Fibroblast of lung (primary cell): ENCODE data around the gene RRP12. TPM values are rescaled to one million over a fixed set of nuclear protein-coding genes. Genes with fewer than 3 reads are reported as not detected.
A peak's percentile ranks its signal among the peaks of the same experiment; 100 is the strongest.
"Not testable (repeated sequence)": the region's sequence is repeated elsewhere in the genome, so short reads cannot be mapped to it uniquely, and the experiment has no call there.

ENCODE experiments used
- DNase-seq, 2 donors: peaks; one replicate each; pipeline versions ENCODE4 v3.0.0 to v3.0.0-alpha.2; 2010; ENCODE audit warnings: low read depth in 2 of 2
- H2AFZ ChIP-seq: 2 replicates; pipeline ENCODE4 v1.5.1; 2012; ENCODE audit warnings: low read length, control low read depth, inconsistent platforms
- H3K27ac ChIP-seq: 2 replicates; pipeline ENCODE4 v1.5.1; 2011; ENCODE audit warnings: low read length, control low read depth; ENCODE audit not compliant: insufficient read depth
- H3K27me3 ChIP-seq: 2 replicates; pipeline ENCODE4 v1.5.1; 2011; ENCODE audit warnings: mild to moderate bottlenecking, low read length; ENCODE audit not compliant: control insufficient read depth, insufficient read depth
- H3K36me3 ChIP-seq: 2 replicates; pipeline ENCODE4 v1.5.1; 2011; ENCODE audit warnings: low read length; ENCODE audit not compliant: control insufficient read depth, insufficient read depth
- H3K4me1 ChIP-seq: 2 replicates; pipeline ENCODE4 v1.5.1; 2011; ENCODE audit warnings: low read length; ENCODE audit not compliant: control insufficient read depth, insufficient read depth; ENCODE audit errors: extremely low read depth
- H3K4me2 ChIP-seq: 2 replicates; pipeline ENCODE4 v1.5.1; 2011; ENCODE audit warnings: low read length, control low read depth; ENCODE audit not compliant: insufficient read depth; ENCODE audit errors: extremely low read depth
- H3K4me3 ChIP-seq, 4 experiments: fragments of 200-600 bp in 1 of 4; sonication (generic) in 1 of 4; replicated peaks in 1 of 4; 2 replicates each; pipeline ENCODE4 v1.5.1; 2011 to 2016; ENCODE audit warnings: low read length in 4 of 4, low read depth in 3 of 4, mild to moderate bottlenecking in 3 of 4, control low read depth in 2 of 4, inconsistent platforms in 1 of 4, mixed read lengths in 1 of 4; ENCODE audit not compliant: insufficient read depth in 1 of 4; ENCODE audit errors: control extremely low read depth in 1 of 4
- H3K79me2 ChIP-seq: 2 replicates; pipeline ENCODE4 v1.5.1; 2012; ENCODE audit warnings: mild to moderate bottlenecking, low read length, inconsistent platforms; ENCODE audit not compliant: control insufficient read depth, insufficient read depth
- H3K9ac ChIP-seq: 2 replicates; pipeline ENCODE4 v1.5.1; 2011; ENCODE audit warnings: mild to moderate bottlenecking, low read length, control low read depth; ENCODE audit not compliant: insufficient read depth
- H3K9me3 ChIP-seq: 2 replicates; pipeline ENCODE4 v1.5.1; 2012; ENCODE audit warnings: low read depth, low read length; ENCODE audit not compliant: control insufficient read depth, insufficient read depth
- H4K20me1 ChIP-seq: 2 replicates; pipeline ENCODE4 v1.5.1; 2011; ENCODE audit warnings: low read length; ENCODE audit not compliant: control insufficient read depth, insufficient read depth; ENCODE audit errors: extremely low read depth
- EZH2 ChIP-seq: IDR thresholded peaks from 2 replicates; pipeline ENCODE4 v1.5.1; 2012; ENCODE audit warnings: low read length, control low read depth, mild to moderate bottlenecking; ENCODE audit errors: missing control alignments
- polyA plus RNA-seq, 2 donors: library from polyadenylated mRNA; depleted of rRNA in 1 of 2; stranded (reverse) in 1 of 2; unstranded in 1 of 2; fragments of >200 nt; gene quantifications; 2 replicates each; pipeline ENCODE4 v1.2.1, GENCODE V29; 2011 to 2012; ENCODE audit warnings: missing spikeins in 1 of 2
- total RNA-seq: library from RNA; depleted of rRNA; stranded (reverse); fragments of >200 nt; gene quantifications from 2 replicates; pipeline ENCODE4 v1.2.1, GENCODE V29; 2014
- TF ChIP-seq, protein P1 (sequence below), 2 donors: IDR thresholded peaks in 1 of 2; conservative IDR thresholded peaks in 1 of 2; 1 replicate in 1 of 2; 2 replicates in 1 of 2; pipeline ENCODE4 v1.5.1; 2011 to 2012; ENCODE audit warnings: low read length in 2 of 2, control low read depth in 1 of 2, inconsistent platforms in 1 of 2, low read depth in 1 of 2, mild to moderate bottlenecking in 1 of 2

Gene RRP12
- total and polyA plus RNA-seq, 2 donors (not counting 1 experiment from before 2014, with no cell fraction given): 6.1 to 10.7 TPM

GRCh38 chr10:97408496-97408992 lies 7.4 kb upstream of the RRP12 start:
- H3K27ac ChIP-seq: no peak overlapping the region
- no peaks in the 10 kb centered on the region for H3K36me3 ChIP-seq
- H2AFZ ChIP-seq: no peak overlapping the region
- no peak overlapping the region for H3K4me2 ChIP-seq
- DNase-seq: no peak
- H3K9me3 ChIP-seq: no peaks in the 10 kb centered on the region
- TF ChIP-seq, protein P1, sequence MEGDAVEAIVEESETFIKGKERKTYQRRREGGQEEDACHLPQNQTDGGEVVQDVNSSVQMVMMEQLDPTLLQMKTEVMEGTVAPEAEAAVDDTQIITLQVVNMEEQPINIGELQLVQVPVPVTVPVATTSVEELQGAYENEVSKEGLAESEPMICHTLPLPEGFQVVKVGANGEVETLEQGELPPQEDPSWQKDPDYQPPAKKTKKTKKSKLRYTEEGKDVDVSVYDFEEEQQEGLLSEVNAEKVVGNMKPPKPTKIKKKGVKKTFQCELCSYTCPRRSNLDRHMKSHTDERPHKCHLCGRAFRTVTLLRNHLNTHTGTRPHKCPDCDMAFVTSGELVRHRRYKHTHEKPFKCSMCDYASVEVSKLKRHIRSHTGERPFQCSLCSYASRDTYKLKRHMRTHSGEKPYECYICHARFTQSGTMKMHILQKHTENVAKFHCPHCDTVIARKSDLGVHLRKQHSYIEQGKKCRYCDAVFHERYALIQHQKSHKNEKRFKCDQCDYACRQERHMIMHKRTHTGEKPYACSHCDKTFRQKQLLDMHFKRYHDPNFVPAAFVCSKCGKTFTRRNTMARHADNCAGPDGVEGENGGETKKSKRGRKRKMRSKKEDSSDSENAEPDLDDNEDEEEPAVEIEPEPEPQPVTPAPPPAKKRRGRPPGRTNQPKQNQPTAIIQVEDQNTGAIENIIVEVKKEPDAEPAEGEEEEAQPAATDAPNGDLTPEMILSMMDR (conservative IDR thresholded peaks at IDR 0.05 in 1 of 2, IDR thresholded peaks at IDR 0.05 in 1 of 2; ENCODE audit: low read depth in 1 of 2, low read length in 2 of 2): no peak
- TF ChIP-seq EZH2: no peak
- H3K4me3 ChIP-seq: no peak overlapping the region
- H3K9ac ChIP-seq: no peak overlapping the region
- no peaks in the 10 kb centered on the region for H3K4me1 ChIP-seq
- H4K20me1 ChIP-seq: no peaks in the 10 kb centered on the region
- H3K27me3 ChIP-seq: no peaks in the 10 kb centered on the region
- no peaks in the 10 kb centered on the region for H3K79me2 ChIP-seq

DNA sequence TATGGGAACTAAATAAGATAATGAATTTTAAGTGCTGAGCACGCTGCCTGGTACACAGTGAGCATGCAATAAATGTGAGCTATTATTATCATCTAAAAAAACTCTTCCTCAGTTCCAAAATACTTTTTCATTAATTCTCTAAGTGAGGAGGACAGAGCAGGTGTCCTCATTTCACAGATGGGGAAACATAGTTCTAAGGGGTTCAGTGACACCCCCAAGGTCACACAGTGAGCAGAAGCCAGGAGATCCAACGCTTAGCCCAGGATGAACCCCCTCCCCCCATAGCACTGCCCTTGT lies 6.8 kb upstream of the RRP12 start:
- no peaks in the 10 kb centered on the region for H4K20me1 ChIP-seq
- no peaks in the 10 kb centered on the region for H3K36me3 ChIP-seq
- H3K27ac ChIP-seq: no peak overlapping the region
- H3K9ac ChIP-seq: no peak overlapping the region
- H2AFZ ChIP-seq: no peak overlapping the region
- no peaks in the 10 kb centered on the region for H3K4me1 ChIP-seq
- no peaks in the 10 kb centered on the region for H3K79me2 ChIP-seq
- H3K27me3 ChIP-seq: no peaks in the 10 kb centered on the region
- no peaks in the 10 kb centered on the region for H3K9me3 ChIP-seq
- TF ChIP-seq, protein P1 (conservative IDR thresholded peaks at IDR 0.05 in 1 of 2, IDR thresholded peaks at IDR 0.05 in 1 of 2; ENCODE audit: low read depth in 1 of 2, low read length in 2 of 2): no peak
- TF ChIP-seq EZH2: no peak
- H3K4me2 ChIP-seq: no peak overlapping the region
- DNase-seq: no peak
- no peak overlapping the region for H3K4me3 ChIP-seq

DNA sequence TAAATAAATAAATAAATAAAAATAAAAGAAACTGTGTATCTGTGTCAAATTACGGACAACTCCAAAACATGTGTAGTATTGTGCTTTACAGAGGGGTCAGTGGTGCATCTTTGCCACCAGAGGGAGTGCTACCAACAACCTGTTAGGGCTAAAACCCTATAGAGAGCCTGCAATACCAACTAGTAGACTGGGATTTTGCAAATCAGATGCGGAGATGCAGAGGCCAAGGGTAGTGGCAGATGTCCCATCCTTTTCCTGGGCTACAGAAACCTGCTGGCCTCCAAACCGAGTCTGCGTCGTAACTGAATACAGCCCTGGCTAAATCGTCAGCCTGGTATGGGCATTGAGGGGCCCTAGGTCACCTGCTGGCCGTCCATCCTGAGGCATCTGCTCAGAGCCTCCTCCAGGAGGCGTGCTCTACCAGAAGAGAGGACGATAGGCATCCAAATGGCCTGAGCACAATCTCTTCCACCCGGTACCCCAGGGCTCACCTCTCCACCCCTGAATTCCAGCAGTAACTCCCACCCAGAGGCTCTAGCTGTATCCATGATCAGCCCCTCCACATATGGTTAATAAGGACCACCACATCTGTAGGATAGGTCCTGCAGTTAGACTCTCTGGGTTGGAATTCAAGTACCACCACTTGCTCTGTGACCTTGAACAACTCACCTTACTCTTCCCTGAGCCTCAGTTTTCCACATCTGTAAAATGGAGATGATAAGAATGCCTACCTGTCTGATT lies 6.2 kb upstream of the RRP12 start:
- Histone ChIP-seq H2AFZ (peak overlapping the region; percentile 67), H3K79me2 (no peaks in the 10 kb centered on the region), H3K36me3 (no peaks in the 10 kb centered on the region), H3K9me3 (no peaks in the 10 kb centered on the region), H3K9ac (no peak overlapping the region), H4K20me1 (no peaks in the 10 kb centered on the region), H3K4me3 (no peak overlapping the region), H3K27ac (no peak overlapping the region), H3K4me2 (peak overlapping the region; percentile 30), H3K27me3 (no peaks in the 10 kb centered on the region), H3K4me1 (no peaks in the 10 kb centered on the region)
- TF ChIP-seq EZH2: no peak
- TF ChIP-seq, protein P1 (conservative IDR thresholded peaks at IDR 0.05 in 1 of 2, IDR thresholded peaks at IDR 0.05 in 1 of 2; ENCODE audit: low read depth in 1 of 2, low read length in 2 of 2): peak; percentile 81 to 86
- peak; percentile 68 to 81 for DNase-seq

- H3K27me3 ChIP-seq, H3K4me3 ChIP-seq, H3K4me2 ChIP-seq, H3K79me2 ChIP-seq, H3K27ac ChIP-seq, H2AFZ ChIP-seq, DNase-seq, H3K36me3 ChIP-seq, H3K4me1 ChIP-seq, H3K9me3 ChIP-seq, H3K9ac ChIP-seq, H4K20me1 ChIP-seq: not testable (repeated sequence)
Measured at GRCh38 chr10:97406483-97406882, 5.3 kb upstream of the RRP12 start.
